ENCODE measurements around the gene KLHL4.

Gene KLHL4

GRCh38 chrX:87583679-87584078 lies 66.1 kb downstream of the KLHL4 start:
- no peaks in the 10 kb centered on the region for H3K27me3 ChIP-seq (replicated peaks; ENCODE audit: insufficient read depth, low read length)
- no peaks in the 10 kb centered on the region for H3K4me1 ChIP-seq (ENCODE audit: low read length)
- no peaks in the 10 kb centered on the region for H3K9me3 ChIP-seq (replicated peaks; ENCODE audit: insufficient read depth, low read length)
- H3K4me3 ChIP-seq (ENCODE audit: low read length): no peak overlapping the region
- H3K36me3 ChIP-seq (replicated peaks; ENCODE audit: insufficient read depth, low read length): no peaks in the 10 kb centered on the region
- no peaks in the 10 kb centered on the region for H3F3A ChIP-seq (ENCODE audit: insufficient read depth, low read length)
- no peaks in the 10 kb centered on the region for H4K20me1 ChIP-seq (ENCODE audit: insufficient read depth, low read length)
- no peaks in the 10 kb centered on the region for H3K9me2 ChIP-seq (replicated peaks; ENCODE audit: insufficient read depth, low read length)
- peak; percentile 32 for DNase-seq
- no peak overlapping the region for H3K9ac ChIP-seq (ENCODE audit: low read length)
- H2AFZ ChIP-seq (ENCODE audit: low read length): no peak overlapping the region
- no peak overlapping the region for H3K4me2 ChIP-seq (ENCODE audit: low read depth, low read length)
- H3K79me2 ChIP-seq (ENCODE audit: low read length): no peaks in the 10 kb centered on the region
- TF ChIP-seq EZH2 (optimal IDR thresholded peaks at IDR 0.05; ENCODE audit: low read depth, low read length) (no peak), CTCF (IDR thresholded peaks at IDR 0.05; ENCODE audit: low read length) (peak; percentile 46)
- H3K27ac ChIP-seq (ENCODE audit: low read length): no peak overlapping the region

- DNase-seq: no peak
- Histone ChIP-seq H3K27me3 (replicated peaks; ENCODE audit: insufficient read depth, low read length) (no peaks in the 10 kb centered on the region), H2AFZ (ENCODE audit: low read length) (no peak overlapping the region), H3K36me3 (replicated peaks; ENCODE audit: insufficient read depth, low read length) (no peaks in the 10 kb centered on the region), H3F3A (ENCODE audit: insufficient read depth, low read length) (no peaks in the 10 kb centered on the region), H3K79me2 (ENCODE audit: low read length) (no peaks in the 10 kb centered on the region), H3K9me3 (replicated peaks; ENCODE audit: insufficient read depth, low read length) (no peaks in the 10 kb centered on the region), H3K27ac (ENCODE audit: low read length) (no peak overlapping the region), H3K4me3 (ENCODE audit: low read length) (no peak overlapping the region), H3K4me2 (ENCODE audit: low read depth, low read length) (no peak overlapping the region), H3K9me2 (replicated peaks; ENCODE audit: insufficient read depth, low read length) (no peaks in the 10 kb centered on the region), H4K20me1 (ENCODE audit: insufficient read depth, low read length) (no peaks in the 10 kb centered on the region), H3K9ac (ENCODE audit: low read length) (no peak overlapping the region), H3K4me1 (ENCODE audit: low read length) (no peaks in the 10 kb centered on the region)
- TF ChIP-seq CTCF (IDR thresholded peaks at IDR 0.05; ENCODE audit: low read length): no peak
- no peak for TF ChIP-seq EZH2 (optimal IDR thresholded peaks at IDR 0.05; ENCODE audit: low read depth, low read length)
- no peak for TF ChIP-seq EZH2phosphoT487 (IDR thresholded peaks at IDR 0.05; ENCODE audit: low read length)
Observed at GRCh38 chrX:87616371-87616770, 98.8 kb downstream of the KLHL4 start.

- no peaks in the 10 kb centered on the region for H4K20me1 ChIP-seq (ENCODE audit: insufficient read depth, low read length)
- no peak overlapping the region for H2AFZ ChIP-seq (ENCODE audit: low read length)
- no peak overlapping the region for H3K4me3 ChIP-seq (ENCODE audit: low read length)
- H3K4me2 ChIP-seq (ENCODE audit: low read depth, low read length): no peak overlapping the region
- no peaks in the 10 kb centered on the region for H3K9me2 ChIP-seq (replicated peaks; ENCODE audit: insufficient read depth, low read length)
- H3K9me3 ChIP-seq (replicated peaks; ENCODE audit: insufficient read depth, low read length): no peaks in the 10 kb centered on the region
- H3K27me3 ChIP-seq (replicated peaks; ENCODE audit: insufficient read depth, low read length): no peaks in the 10 kb centered on the region
- H3K79me2 ChIP-seq (ENCODE audit: low read length): no peaks in the 10 kb centered on the region
- no peak for DNase-seq
- H3K27ac ChIP-seq (ENCODE audit: low read length): no peak overlapping the region
- no peaks in the 10 kb centered on the region for H3K4me1 ChIP-seq (ENCODE audit: low read length)
- TF ChIP-seq EZH2 (optimal IDR thresholded peaks at IDR 0.05; ENCODE audit: low read depth, low read length): no peak
- no peak for TF ChIP-seq CTCF (IDR thresholded peaks at IDR 0.05; ENCODE audit: low read length)
- TF ChIP-seq EZH2phosphoT487 (IDR thresholded peaks at IDR 0.05; ENCODE audit: low read length): no peak
- no peaks in the 10 kb centered on the region for H3F3A ChIP-seq (ENCODE audit: insufficient read depth, low read length)
- H3K36me3 ChIP-seq (replicated peaks; ENCODE audit: insufficient read depth, low read length): no peaks in the 10 kb centered on the region
- no peak overlapping the region for H3K9ac ChIP-seq (ENCODE audit: low read length)
Observed at GRCh38 chrX:87621697-87622096, 104.1 kb downstream of the KLHL4 start.
